Mucosa of rectum (tissue), 2 donors: ENCODE measurements around the gene SLC4A2.

Experiments
- H3K27ac ChIP-seq, 2 donors: one replicate each; pipeline ENCODE4 v1.7.0; 2013; ENCODE audit warnings: inconsistent platforms in 2 of 2, low read depth in 2 of 2, low read length in 2 of 2
- H3K27me3 ChIP-seq, 2 donors: one replicate each; pipeline ENCODE4 v1.7.0; 2013; ENCODE audit warnings: low read length in 2 of 2; ENCODE audit not compliant: control insufficient read depth in 2 of 2, insufficient read depth in 2 of 2
- H3K36me3 ChIP-seq, 2 donors: one replicate each; pipeline ENCODE4 v1.7.0; 2013; ENCODE audit warnings: low read length in 2 of 2; ENCODE audit not compliant: control insufficient read depth in 2 of 2, insufficient read depth in 2 of 2
- H3K4me1 ChIP-seq, 2 donors: one replicate each; pipeline ENCODE4 v1.7.0; 2013; ENCODE audit warnings: low read length in 2 of 2, mild to moderate bottlenecking in 1 of 2; ENCODE audit not compliant: control insufficient read depth in 2 of 2, insufficient read depth in 2 of 2
- H3K4me3 ChIP-seq, 2 donors: one replicate each; pipeline ENCODE4 v1.7.0; 2013; ENCODE audit warnings: low read length in 2 of 2
- H3K9ac ChIP-seq, 2 donors: one replicate each; pipeline ENCODE4 v1.7.0; 2013; ENCODE audit warnings: low read length in 2 of 2, low read depth in 1 of 2, mild to moderate bottlenecking in 1 of 2
- H3K9me3 ChIP-seq, 2 donors: one replicate each; pipeline ENCODE4 v1.7.0; 2013; ENCODE audit warnings: low read length in 2 of 2; ENCODE audit not compliant: control insufficient read depth in 2 of 2
- donor health status: healthy.
- donor health status: Normal muscosa, but diverticular disease.

Gene SLC4A2

GRCh38 chr7:151032936-151033863, 26.2 kb upstream of the SLC4A2 start:
- no peak overlapping the region for H3K27ac ChIP-seq
- H3K9me3 ChIP-seq, result no peaks in the 10 kb centered on the region
- H3K27me3 ChIP-seq, result no peaks in the 10 kb centered on the region
- peaks cover 29 to 31% of the 10 kb centered on the region in 2 donors for H3K36me3 ChIP-seq
- H3K4me1 ChIP-seq, result peaks cover 3 to 7% of the 10 kb centered on the region in 2 donors
- H3K9ac ChIP-seq, result no peak overlapping the region
- no peak overlapping the region for H3K4me3 ChIP-seq

- Histone ChIP-seq H3K4me3 (no peak overlapping the region), H3K9me3 (no peaks in the 10 kb centered on the region), H3K36me3 (peaks cover 29 to 31% of the 10 kb centered on the region in 2 donors), H3K27ac (no peak overlapping the region), H3K27me3 (no peaks in the 10 kb centered on the region), H3K9ac (no peak overlapping the region), H3K4me1 (peaks cover 3 to 4% of the 10 kb centered on the region in 2 donors)
Observed at GRCh38 chr7:151033864-151034249, 25.5 kb upstream of the SLC4A2 start.

- Histone ChIP-seq H3K4me3 (no peak overlapping the region), H3K27me3 (no peaks in the 10 kb centered on the region), H3K36me3 (peaks cover 29 to 31% of the 10 kb centered on the region in 2 donors), H3K27ac (no peak overlapping the region), H3K9ac (no peak overlapping the region), H3K4me1 (no peaks in the 10 kb centered on the region), H3K9me3 (no peaks in the 10 kb centered on the region)
Observed at GRCh38 chr7:151034312-151035025, 24.9 kb upstream of the SLC4A2 start.

GRCh38 chr7:151035026-151035717, 24.2 kb upstream of the SLC4A2 start:
- Histone ChIP-seq H3K36me3 (peaks cover 29 to 31% of the 10 kb centered on the region in 2 donors), H3K4me3 (no peak overlapping the region), H3K27me3 (no peaks in the 10 kb centered on the region), H3K9ac (no peak overlapping the region), H3K9me3 (no peaks in the 10 kb centered on the region), H3K4me1 (no peaks in the 10 kb centered on the region), H3K27ac (no peak overlapping the region)

- Histone ChIP-seq H3K36me3 (peaks cover 29 to 31% of the 10 kb centered on the region in 2 donors), H3K9ac (no peak overlapping the region), H3K4me3 (no peak overlapping the region)
Observed at GRCh38 chr7:151035902-151036301, 23.5 kb upstream of the SLC4A2 start.

GRCh38 chr7:151038951-151039849, 20.2 kb upstream of the SLC4A2 start:
- Histone ChIP-seq H3K27ac (no peak overlapping the region), H3K9ac (no peak overlapping the region), H3K4me3 (no peak overlapping the region), H3K36me3 (peaks cover 24 to 29% of the 10 kb centered on the region in 2 donors), H3K9me3 (no peaks in the 10 kb centered on the region), H3K27me3 (no peaks in the 10 kb centered on the region), H3K4me1 (no peaks in the 10 kb centered on the region)

More at GRCh38 chr7:151035902-151036301, 23.5 kb upstream of the SLC4A2 start:
- H3K9me3 ChIP-seq, result no peaks in the 10 kb centered on the region
- H3K4me1 ChIP-seq, result no peaks in the 10 kb centered on the region
- no peaks in the 10 kb centered on the region for H3K27me3 ChIP-seq
- H3K27ac ChIP-seq, result no peak overlapping the region

GRCh38 chr7:151039850-151040548, 19.4 kb upstream of the SLC4A2 start:
- Histone ChIP-seq H3K4me3 (no peak overlapping the region), H3K27ac (no peak overlapping the region), H3K36me3 (peaks cover 19 to 21% of the 10 kb centered on the region in 2 donors), H3K27me3 (no peaks in the 10 kb centered on the region), H3K9me3 (no peaks in the 10 kb centered on the region), H3K9ac (no peak overlapping the region), H3K4me1 (no peaks in the 10 kb centered on the region)

- H3K9me3 ChIP-seq, result no peaks in the 10 kb centered on the region
- H3K36me3 ChIP-seq, result peaks cover 13 to 14% of the 10 kb centered on the region in 2 donors
- H3K9ac ChIP-seq, result no peak overlapping the region
- H3K4me3 ChIP-seq, result no peak overlapping the region
- no peak overlapping the region for H3K27ac ChIP-seq
- H3K4me1 ChIP-seq, result no peaks in the 10 kb centered on the region
- no peaks in the 10 kb centered on the region for H3K27me3 ChIP-seq
Observed at GRCh38 chr7:151040616-151041375, 18.6 kb upstream of the SLC4A2 start.
